Measurements from ENCODE around the gene ITK. TPM values are rescaled to one million over a fixed set of nuclear protein-coding genes. Genes with fewer than 3 reads are reported as not detected.
"Not testable (repeated sequence)": the region's sequence is repeated elsewhere in the genome, so short reads cannot be mapped to it uniquely, and the experiment has no call there.

ITK gene
- total and polyA plus RNA-seq, 2 of the 8 experiments (the other 6 are each of a cell fraction or from before 2014, with no cell fraction given) = 0.05 TPM; not detected in 1

- no peak overlapping the region for H2AFZ ChIP-seq (ENCODE audit: low read length)
- FAIRE-seq (no peak), DNase-seq (ENCODE audit: low read depth in 1 of 2, low spot score in 2 of 2) (no peak)
- H2BK120ac ChIP-seq (replicated peaks; ENCODE audit: low read depth, low read length) = no peak overlapping the region
- no peak overlapping the region for H3K56ac ChIP-seq (replicated peaks; ENCODE audit: insufficient read length, low read depth, low read length)
- ChIA-PET POLR2A (ENCODE audit: partially characterized antibody) (no interaction called here), CTCF (ENCODE audit: partially characterized antibody) (interaction anchor here (1.1 to 1.5 kb wide), 2 partner anchors 10 kb away, joined by 3 to 4 read pairs; no protein-coding TSS in a partner anchor)
- H3K4me3 ChIP-seq (ENCODE audit: extremely low read depth in 1 of 4, insufficient read depth in 2 of 4, low read depth in 3 of 4, low read length in 4 of 4) = no peak overlapping the region
- H3K4me1 ChIP-seq (replicated peaks in 1 of 4; ENCODE audit: control insufficient read depth in 3 of 4, insufficient read depth in 4 of 4, low read length in 3 of 4) = peaks cover 0 to 6% (median 2%) of the 10 kb centered on the region in 4 experiments; a peak in 1 of 7 replicates
- no peak overlapping the region for H3K4me2 ChIP-seq (ENCODE audit: insufficient read depth in 1 of 2, low read depth in 2 of 2, low read length in 2 of 2)
- no peak overlapping the region for H3K23ac ChIP-seq (ENCODE audit: insufficient read length)
- no peaks in the 10 kb centered on the region for H4K20me1 ChIP-seq (replicated peaks in 1 of 2; ENCODE audit: control insufficient read depth in 1 of 2, insufficient read depth in 2 of 2, low read length in 2 of 2)
- no peaks in the 10 kb centered on the region for H3K27me3 ChIP-seq (replicated peaks in 1 of 4; ENCODE audit: control insufficient read depth in 3 of 4, extremely low read depth in 1 of 4, insufficient read depth in 3 of 4, low read length in 3 of 4)
- no peaks in the 10 kb centered on the region for H3K79me1 ChIP-seq (ENCODE audit: low read depth, low read length)
- H3K9me3 ChIP-seq (ENCODE audit: insufficient read depth in 2 of 2, low read depth in 1 of 2, low read length in 1 of 2) = no peaks in the 10 kb centered on the region
- no peak overlapping the region for H3K14ac ChIP-seq (ENCODE audit: insufficient read length)
- H3K4ac ChIP-seq (replicated peaks; ENCODE audit: insufficient read length, low read depth, low read length) = no peak overlapping the region
- H3K9ac ChIP-seq (replicated peaks in 1 of 4; ENCODE audit: extremely low read depth in 1 of 4, low read depth in 3 of 4, low read length in 3 of 4) = no peak overlapping the region
- no peak overlapping the region for H2AK5ac ChIP-seq (ENCODE audit: low read depth, low read length)
- no peak overlapping the region for H3K18ac ChIP-seq (ENCODE audit: extremely low read depth, low read length)
- TF ChIP-seq EGR1 (IDR thresholded peaks at IDR 0.05; ENCODE audit: borderline replicate concordance, low read depth, low read length) (no peak), FOSL1 (IDR thresholded peaks at IDR 0.05; ENCODE audit: insufficient read depth, low read depth, low read length) (no peak)
- no peaks in the 10 kb centered on the region for H3K23me2 ChIP-seq (ENCODE audit: low read depth, low read length)
- no peak overlapping the region for H2BK20ac ChIP-seq (ENCODE audit: low read length)
- H3K79me2 ChIP-seq (ENCODE audit: control insufficient read depth in 1 of 2, insufficient read depth in 2 of 2, low read length in 2 of 2) = no peaks in the 10 kb centered on the region
- H4K91ac ChIP-seq (replicated peaks; ENCODE audit: insufficient read length, low read length) = no peak overlapping the region
- H3K36me3 ChIP-seq (ENCODE audit: control insufficient read depth in 2 of 4, insufficient read depth in 4 of 4, low read length in 3 of 4) = no peaks in the 10 kb centered on the region
- H2BK15ac ChIP-seq (ENCODE audit: low read length) = no peak overlapping the region
- WGBS, 2 experiments (ENCODE audit: extremely low coverage in 1 of 2, insufficient coverage in 1 of 2, insufficient read length in 1 of 2, insufficient replicate concordance in 2 of 2, low coverage in 1 of 2, low lambda C conversion rate in 2 of 2, missing lambda C conversion rate in 1 of 2) = 90% methylated on average over 4 of the region's 4 CpGs; no CpG with 5 or more reads in 1 of the 2 experiments
- H4K5ac ChIP-seq (ENCODE audit: insufficient read length, low read depth, low read length) = no peak overlapping the region
- H2BK5ac ChIP-seq (ENCODE audit: low read depth, low read length) = no peak overlapping the region
- H4K8ac ChIP-seq (ENCODE audit: extremely low read depth, insufficient read depth, low read length) = no peak overlapping the region
- no peak overlapping the region for H2BK12ac ChIP-seq (ENCODE audit: low read depth, low read length)
- H3K27ac ChIP-seq (ENCODE audit: low read depth, low read length) = no peak overlapping the region
These were observed 60.8 kb downstream of the ITK start for GRCh38 chr5:157241483-157241882.

GRCh38 chr5:157244704-157245103, 64.1 kb downstream of the ITK start:
- H3K4ac ChIP-seq (replicated peaks; ENCODE audit: insufficient read length, low read depth, low read length); H3K56ac ChIP-seq (replicated peaks; ENCODE audit: insufficient read length, low read depth, low read length); H3K79me1 ChIP-seq (ENCODE audit: low read depth, low read length); H4K20me1 ChIP-seq (replicated peaks in 1 of 2; ENCODE audit: control insufficient read depth in 1 of 2, insufficient read depth in 2 of 2, low read length in 2 of 2); H3K9me3 ChIP-seq (ENCODE audit: insufficient read depth in 2 of 2, low read depth in 1 of 2, low read length in 1 of 2); H2BK120ac ChIP-seq (replicated peaks; ENCODE audit: low read depth, low read length); H3K23me2 ChIP-seq (ENCODE audit: low read depth, low read length); H3K4me2 ChIP-seq (ENCODE audit: insufficient read depth in 1 of 2, low read depth in 2 of 2, low read length in 2 of 2); H4K8ac ChIP-seq (ENCODE audit: extremely low read depth, insufficient read depth, low read length); H4K5ac ChIP-seq (ENCODE audit: insufficient read length, low read depth, low read length); H2AFZ ChIP-seq (ENCODE audit: low read length); H2BK20ac ChIP-seq (ENCODE audit: low read length); H2AK5ac ChIP-seq (ENCODE audit: low read depth, low read length); H3K4me1 ChIP-seq (replicated peaks in 1 of 4; ENCODE audit: control insufficient read depth in 3 of 4, insufficient read depth in 4 of 4, low read length in 3 of 4); H3K36me3 ChIP-seq (ENCODE audit: control insufficient read depth in 2 of 4, insufficient read depth in 4 of 4, low read length in 3 of 4); FAIRE-seq; H3K14ac ChIP-seq (ENCODE audit: insufficient read length); H3K27ac ChIP-seq (ENCODE audit: low read depth, low read length); H3K79me2 ChIP-seq (ENCODE audit: control insufficient read depth in 1 of 2, insufficient read depth in 2 of 2, low read length in 2 of 2); H2BK15ac ChIP-seq (ENCODE audit: low read length); H3K9ac ChIP-seq (replicated peaks in 1 of 4; ENCODE audit: extremely low read depth in 1 of 4, low read depth in 3 of 4, low read length in 3 of 4); H4K91ac ChIP-seq (replicated peaks; ENCODE audit: insufficient read length, low read length); H2BK5ac ChIP-seq (ENCODE audit: low read depth, low read length); H3K27me3 ChIP-seq (replicated peaks in 1 of 4; ENCODE audit: control insufficient read depth in 3 of 4, extremely low read depth in 1 of 4, insufficient read depth in 3 of 4, low read length in 3 of 4); H3K4me3 ChIP-seq (ENCODE audit: extremely low read depth in 1 of 4, insufficient read depth in 2 of 4, low read depth in 3 of 4, low read length in 4 of 4); H3K23ac ChIP-seq (ENCODE audit: insufficient read length); H2BK12ac ChIP-seq (ENCODE audit: low read depth, low read length); DNase-seq (ENCODE audit: low read depth in 1 of 2, low spot score in 2 of 2); H3K18ac ChIP-seq (ENCODE audit: extremely low read depth, low read length); POLR2A ChIA-PET (ENCODE audit: partially characterized antibody): not testable (repeated sequence)
- CTCF ChIA-PET (ENCODE audit: partially characterized antibody) = interaction anchor here (0.6 kb wide), 1 partner anchor 9 kb away, joined by 4 read pairs; no protein-coding TSS in a partner anchor
- WGBS, 2 experiments (ENCODE audit: extremely low coverage in 1 of 2, insufficient coverage in 1 of 2, insufficient read length in 1 of 2, insufficient replicate concordance in 2 of 2, low coverage in 1 of 2, low lambda C conversion rate in 2 of 2, missing lambda C conversion rate in 1 of 2) = 75% methylated on average over 7 of the region's 7 CpGs; no CpG with 5 or more reads in 1 of the 2 experiments

Data from H1 (cell line).